ENCODE results near the gene ATPAF2.

ATPAF2 gene

DNA sequence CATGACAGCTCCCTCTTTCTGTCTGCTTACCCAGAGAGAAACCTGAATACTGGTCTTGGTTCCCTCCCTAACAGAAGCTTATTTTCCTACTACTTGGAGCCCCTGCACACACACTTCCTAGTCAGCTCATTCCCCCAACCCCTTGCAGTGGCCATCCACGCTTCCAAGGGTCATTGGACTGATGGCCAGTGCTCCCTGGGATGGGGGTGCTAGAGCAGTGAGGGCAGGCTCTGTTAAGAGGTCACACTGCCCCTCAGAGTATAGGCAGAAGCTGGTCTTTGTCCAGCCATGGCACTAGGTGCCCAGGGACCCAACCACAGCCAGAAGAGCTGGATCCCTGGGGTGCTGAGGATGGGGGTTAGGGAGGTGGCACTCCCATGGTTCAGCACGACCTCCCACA, 53.8 kb downstream of the ATPAF2 start:
- DNase-seq = no peak

DNA sequence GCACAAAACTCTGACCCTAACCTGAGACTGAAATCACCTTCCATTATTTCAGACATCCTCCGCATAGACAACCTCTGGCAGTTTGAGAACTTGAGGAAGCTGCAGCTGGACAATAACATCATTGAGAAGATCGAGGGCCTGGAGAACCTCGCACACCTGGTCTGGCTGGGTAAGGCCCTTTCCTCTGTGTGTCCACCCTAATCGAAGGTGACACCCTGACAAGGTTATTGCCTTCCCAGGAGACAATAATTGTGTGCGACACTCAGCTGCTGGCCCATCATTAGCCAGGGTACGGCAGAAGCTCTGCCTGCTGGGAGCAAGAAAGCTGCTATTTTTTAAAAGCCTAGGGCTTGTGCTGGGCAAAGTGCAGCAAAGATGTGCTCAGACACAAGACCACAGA, 55.2 kb downstream of the ATPAF2 start:
- no peak for DNase-seq

DNA sequence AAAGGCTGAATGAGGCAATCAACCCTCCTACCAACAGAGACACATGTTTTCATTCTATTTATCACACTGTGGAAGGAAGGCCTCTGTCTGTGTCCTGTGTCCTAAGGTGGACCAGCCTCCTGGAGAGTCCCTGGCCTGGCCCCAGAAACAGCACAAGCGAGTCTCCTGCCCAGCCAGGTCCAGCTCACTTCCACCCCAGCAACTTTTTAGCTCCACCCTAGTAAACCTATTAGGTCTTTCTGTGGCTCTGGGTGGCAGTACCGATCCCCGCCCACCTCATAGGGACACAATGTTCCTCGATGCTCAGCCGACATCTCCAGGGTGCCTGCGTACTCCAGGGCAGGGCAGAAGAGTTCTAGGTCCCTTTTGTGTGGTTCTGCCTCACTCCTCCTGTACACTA, 55.6 kb downstream of the ATPAF2 start:
- no peak for DNase-seq

- no peak for DNase-seq
Observed at GRCh38 chr17:17982801-17983200, 56.2 kb downstream of the ATPAF2 start.

GRCh38 chr17:17981330-17981729, 57.6 kb downstream of the ATPAF2 start:
- no peak for DNase-seq

GRCh38 chr17:17979778-17980177, 59.2 kb downstream of the ATPAF2 start:
- DNase-seq = no peak

GRCh38 chr17:17978481-17979424, 60.2 kb downstream of the ATPAF2 start:
- no peak for DNase-seq

DNA sequence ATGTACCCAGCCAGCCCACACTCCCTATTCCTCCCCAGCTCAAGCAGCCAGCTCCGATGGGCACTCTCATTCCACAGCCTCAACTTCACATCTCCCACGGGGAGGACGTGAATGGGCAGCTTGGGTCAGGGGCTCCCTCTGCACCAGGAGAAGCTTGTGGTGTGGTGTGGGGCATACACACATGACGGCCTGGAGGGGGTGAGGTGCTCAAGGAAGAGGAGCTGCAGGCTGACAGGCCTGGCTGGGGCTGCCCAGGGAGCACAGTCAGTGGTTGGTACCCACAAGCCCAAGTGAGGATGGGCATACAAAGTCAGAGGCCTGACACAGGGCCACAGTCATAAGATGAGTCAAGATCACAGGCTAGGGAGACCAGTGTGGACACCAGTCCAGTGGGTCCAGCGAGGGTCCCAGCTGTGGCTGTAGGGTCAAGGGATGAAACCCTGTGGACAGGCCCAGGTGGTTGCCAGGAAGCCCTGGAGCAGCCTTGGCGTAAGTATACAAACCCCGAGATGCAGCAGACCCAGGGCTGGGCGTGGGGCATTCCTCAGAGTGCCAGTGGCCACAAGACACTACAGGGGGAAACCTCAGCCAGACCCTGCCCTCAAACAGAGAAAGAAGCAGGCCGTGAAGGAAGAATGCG, 61.9 kb downstream of the ATPAF2 start:
- DNase-seq = no peak

DNA sequence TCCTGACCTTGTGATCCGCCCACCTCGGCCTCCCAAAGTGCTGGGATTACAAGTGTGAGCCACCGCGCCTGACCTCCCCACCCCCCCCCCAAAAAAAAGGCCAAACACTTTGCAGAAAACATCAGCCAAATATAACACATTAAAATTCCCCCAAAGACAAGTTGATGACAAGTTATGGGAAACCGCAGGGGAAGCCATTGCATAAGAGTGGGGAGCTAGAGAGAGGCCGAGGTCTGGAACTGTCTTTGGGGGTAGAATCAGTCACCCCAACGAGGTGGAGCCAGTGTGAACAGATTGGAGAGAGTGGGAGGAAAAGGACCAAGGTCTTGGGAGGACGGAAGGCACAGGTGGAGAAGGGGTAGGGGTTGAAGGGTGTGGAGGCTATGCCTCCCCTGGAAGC, 63.5 kb downstream of the ATPAF2 start:
- no peak for DNase-seq

DNA sequence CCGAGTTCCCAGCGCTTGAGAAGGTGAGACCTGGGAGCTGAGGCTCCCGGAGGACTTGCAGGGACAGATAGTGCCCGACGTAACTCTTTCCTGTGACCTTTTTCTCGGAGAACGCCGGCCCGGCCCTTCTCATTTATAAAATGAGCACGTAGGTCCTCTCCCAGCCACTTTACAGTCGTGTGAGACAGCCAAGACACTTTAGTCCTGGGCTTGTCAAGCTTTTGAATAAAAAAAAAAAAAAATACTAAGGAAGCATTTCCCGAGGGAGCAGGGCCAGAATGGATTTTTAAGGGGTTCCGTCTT, 66.1 kb downstream of the ATPAF2 start:
- no peak for DNase-seq

DNA sequence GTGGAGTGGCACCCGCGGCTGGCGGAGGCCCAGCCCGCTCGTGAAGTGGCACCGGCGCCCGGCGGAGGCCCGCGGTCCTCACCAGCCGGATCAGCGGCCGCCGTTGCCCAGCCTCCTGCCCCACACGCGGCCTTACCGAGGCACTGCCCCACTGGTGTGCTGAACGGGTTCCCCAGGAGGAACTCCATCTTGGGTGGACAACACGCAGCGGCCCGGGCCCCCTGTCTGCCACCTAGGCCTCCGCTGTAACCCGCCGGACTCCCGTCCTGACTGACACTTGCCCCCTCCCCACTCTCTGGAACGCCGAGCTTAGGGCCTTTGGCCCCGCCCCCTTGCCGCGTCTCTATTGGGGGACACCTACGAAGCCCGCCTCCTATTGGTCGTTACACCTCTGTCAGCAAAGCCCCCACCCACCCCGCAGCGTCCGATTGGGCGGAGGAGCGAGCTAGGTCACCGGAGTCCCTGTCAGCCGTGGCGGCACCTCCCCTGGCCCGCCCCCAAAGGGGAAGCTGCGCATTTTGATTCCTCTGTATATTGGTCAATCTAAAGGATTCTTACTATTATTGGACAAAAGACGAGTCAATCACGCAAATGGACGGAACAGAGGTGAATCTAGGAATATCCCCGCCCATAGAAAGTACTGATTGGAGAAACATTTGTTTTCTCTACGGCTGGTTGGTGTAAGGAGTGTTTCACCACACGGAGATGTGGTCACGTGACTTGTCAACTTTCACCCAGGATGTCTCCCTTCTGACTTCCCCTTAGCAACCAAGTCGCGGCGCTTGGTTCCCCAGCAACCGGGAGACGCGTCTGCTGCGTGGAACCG, 66.6 kb downstream of the ATPAF2 start, which contains the start of the genes DRC3 and TOM1L2:
Gene DRC3, plus strand, starts transcription at position 737 of the 826 bp plus-strand sequence. CDS start 4,737 bp downstream, outside the sequence.
Gene TOM1L2, minus strand, starts transcription at position 275 of the 826 bp plus-strand sequence. Its CDS starts 87 bp downstream, at position 188.
- DNase-seq = peak; percentile 99 to 100

DNA sequence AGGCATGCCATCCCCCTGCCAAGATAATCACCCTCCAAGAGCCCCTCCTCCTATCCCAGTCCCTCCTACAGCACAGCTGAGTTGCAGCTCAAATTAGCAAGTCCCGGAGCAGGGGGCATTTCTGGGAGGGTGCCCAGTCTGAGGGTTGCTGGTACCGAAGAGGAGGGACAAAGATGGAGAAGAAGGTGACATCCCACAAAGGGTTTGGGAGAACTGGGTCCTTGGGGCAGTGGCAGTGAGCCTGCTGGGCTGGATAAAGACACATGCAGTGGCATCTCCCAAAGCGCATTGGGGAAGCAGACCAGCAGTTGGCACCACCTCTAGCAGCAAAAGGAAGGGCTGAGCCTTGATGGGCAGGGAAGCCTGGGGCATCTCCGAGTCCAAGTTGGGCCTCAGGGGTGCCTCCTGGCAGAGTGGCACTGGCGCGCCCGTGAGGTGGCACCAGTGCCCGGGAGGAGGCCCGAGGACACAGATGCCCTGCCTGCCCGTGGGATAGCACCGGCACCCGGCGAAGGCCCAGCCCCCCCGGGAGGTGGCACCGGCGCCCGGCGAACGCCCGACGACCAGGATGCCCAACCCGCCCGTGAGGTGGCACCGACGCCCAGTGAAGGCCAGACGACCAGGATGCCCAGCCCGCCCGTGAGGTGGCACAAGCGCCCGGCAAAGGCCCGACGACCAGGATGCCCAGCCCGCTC, 67.4 kb downstream of the ATPAF2 start:
- peak; percentile 16 to 22 for DNase-seq

- no peak for DNase-seq
Observed at GRCh38 chr17:17970699-17971430, 68.1 kb downstream of the ATPAF2 start.

All from stimulated activated CD4-positive, alpha-beta T cell treated with anti-CD3 and anti-CD28 coated beads, Interleukin-4, amount 100 ng/mL, for 4 hours (primary cell).